HG03457 (cell line): ENCODE data around the gene BACH2.

Source experiments
- ATAC-seq: cut with Tn5 transposase; IDR thresholded peaks from one replicate; pipeline ENCODE4 v1.9.1; 2021; ENCODE audit warnings: moderate number of reproducible peaks; ENCODE audit not compliant: unreplicated experiment

The BACH2 gene

GRCh38 chr6:90241229-90241880 is 55.3 kb downstream of the BACH2 start:
- no peak for ATAC-seq

GRCh38 chr6:90238496-90239266 is 58.0 kb downstream of the BACH2 start:
- no peak for ATAC-seq

DNA sequence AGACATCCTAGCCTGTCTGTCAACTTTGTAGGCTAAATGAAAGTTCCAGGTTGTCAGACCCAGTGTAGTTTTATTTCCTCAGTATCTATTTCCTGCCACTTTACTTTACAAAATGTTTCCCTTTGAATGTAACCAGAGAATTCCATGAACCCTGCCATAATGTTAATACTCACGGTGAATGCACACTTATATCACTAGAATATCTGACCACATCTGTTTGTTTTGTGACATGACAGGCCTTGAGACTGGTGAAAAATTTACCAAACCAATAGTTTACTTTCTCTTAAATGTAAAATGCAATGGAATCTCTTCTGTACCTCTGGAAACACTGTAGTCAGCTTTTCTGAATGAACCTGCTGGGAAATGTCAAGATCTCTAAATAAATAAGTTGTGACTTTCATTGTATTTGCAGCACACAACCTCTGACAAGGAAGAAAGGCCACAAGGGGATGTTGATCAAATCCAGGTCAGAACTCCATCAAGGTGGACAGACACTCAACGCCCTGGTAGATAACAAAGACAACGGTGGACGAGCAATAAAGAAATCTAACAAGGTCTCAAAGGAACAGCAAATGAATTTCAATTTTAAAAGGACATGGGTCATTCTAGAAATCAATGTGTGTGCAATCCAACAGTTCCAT is 59.2 kb downstream of the BACH2 start:
- no peak for ATAC-seq

DNA sequence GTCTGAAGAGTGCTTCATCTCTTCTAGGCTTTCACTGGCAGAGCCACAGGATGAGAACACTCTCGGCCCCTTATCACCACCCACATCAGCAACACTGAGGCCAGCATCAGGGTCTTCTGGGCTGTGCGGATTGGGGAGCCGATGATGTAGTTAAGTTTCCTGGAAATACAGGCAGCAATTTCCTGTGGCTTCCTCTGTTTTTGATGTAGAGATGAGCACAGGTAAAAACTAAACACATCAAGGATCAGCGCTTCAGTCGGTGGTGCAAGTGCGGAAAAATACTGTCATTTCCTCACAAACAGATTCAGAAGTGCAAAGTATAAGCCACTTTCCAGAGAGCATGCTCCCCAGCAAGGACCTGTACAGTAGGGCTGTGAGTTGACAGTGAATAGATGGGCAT is 62.6 kb downstream of the BACH2 start:
- no peak for ATAC-seq

DNA sequence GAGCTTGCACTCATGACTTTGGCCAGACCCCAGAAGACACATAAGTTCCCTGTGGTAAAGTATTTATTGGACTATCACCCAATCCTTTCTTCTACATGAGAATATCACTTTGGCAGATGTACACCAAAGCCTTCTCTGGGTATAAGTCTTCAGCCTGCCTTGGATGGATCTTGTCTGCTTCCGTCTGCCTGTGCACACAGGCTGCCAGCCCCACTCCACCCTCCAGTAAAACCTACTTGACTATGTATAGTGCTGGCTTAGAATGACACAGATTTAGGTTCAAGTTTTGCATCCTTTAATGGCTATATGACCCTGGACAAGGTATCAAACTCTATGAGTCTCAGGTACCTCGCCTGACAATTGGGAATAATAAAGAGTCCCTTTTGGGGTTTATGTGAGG is 63.4 kb downstream of the BACH2 start:
- no peak for ATAC-seq

GRCh38 chr6:90231798-90232197 is 64.8 kb downstream of the BACH2 start:
- ATAC-seq: no peak

- no peak for ATAC-seq
Measured at GRCh38 chr6:90231308-90231707, 65.3 kb downstream of the BACH2 start.

- ATAC-seq: no peak
Measured at GRCh38 chr6:90230548-90231215, 66.0 kb downstream of the BACH2 start.

GRCh38 chr6:90229331-90230010 is 67.2 kb downstream of the BACH2 start:
- no peak for ATAC-seq

DNA sequence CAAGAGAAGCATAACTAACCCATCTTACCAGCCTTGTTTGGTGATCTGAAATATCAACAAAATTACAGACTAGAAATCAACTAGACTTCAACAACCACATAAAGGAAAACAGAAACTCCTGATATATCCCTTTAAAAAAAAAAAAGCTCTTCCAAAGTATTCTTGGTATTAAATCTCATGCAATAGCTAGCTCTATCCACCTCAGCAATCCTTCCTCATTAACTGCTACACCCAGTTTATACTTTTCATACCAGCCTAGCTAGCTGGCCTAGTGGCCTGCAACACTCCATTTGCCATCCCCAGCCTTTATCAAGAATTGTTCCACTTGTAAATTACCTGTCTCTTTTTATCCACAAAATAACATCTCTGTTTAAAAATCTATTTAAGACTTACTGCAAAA is 69.0 kb downstream of the BACH2 start:
- no peak for ATAC-seq

DNA sequence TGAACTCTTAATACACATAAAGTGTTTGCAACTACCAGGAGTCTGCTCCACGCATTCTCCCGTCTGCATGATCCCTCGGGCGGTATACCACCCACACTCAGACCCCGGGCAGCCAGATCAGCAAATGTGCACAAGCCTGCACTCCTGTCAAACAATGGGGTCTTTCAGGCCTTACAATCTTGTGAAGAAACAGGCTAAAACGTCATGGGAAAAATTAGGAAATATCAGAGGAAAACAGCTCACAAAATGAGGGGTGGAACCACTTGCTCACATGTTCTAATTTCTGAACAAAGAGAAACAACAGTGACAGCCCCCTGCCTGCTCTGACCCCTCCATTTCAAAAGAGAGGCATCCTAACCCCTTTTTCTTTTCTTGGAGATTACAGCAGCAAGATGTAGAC is 69.4 kb downstream of the BACH2 start:
- no peak for ATAC-seq

GRCh38 chr6:90226257-90226656 is 70.4 kb downstream of the BACH2 start:
- no peak for ATAC-seq

DNA sequence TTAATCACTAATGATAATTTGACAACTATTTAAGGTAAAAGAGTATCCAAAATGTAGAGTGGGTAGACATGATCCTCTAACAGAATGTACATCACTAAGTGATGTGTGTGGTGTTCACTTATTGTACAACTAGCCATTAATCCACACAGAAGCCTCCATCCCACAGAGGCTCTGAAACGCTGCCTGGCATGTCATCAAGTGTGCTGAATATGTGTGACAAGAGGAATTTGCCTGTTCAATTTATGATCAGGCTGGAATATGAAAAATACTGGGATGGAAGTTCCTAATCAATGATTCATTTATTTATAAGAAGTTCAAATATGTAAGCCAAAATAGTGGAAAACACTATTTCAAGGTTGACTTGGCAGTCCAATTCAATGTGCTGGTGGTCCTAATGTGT is 72.4 kb downstream of the BACH2 start:
- ATAC-seq: no peak

DNA sequence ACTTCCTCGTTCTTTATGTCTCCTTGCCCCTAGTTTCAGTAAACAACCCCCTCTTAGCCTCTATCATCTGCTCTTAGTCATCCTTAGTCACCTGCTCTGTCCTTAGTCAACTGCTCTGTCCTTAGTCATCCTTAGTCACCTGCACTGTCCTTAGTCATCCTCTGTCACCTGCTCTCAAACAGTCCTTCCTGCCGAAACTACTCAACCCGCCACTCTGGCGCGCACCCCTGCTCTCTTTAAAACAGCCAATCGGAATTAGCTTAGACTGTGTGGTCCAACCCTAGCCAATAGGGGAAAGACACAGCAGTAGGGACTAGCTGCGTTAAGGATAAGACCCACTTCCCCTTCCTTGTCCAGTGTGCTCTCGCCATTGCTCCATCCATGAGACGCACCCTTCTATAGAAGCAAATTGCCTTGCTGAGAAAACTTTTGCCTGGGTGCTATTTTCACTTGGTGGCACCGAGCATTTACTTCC is 73.9 kb downstream of the BACH2 start:
- ATAC-seq: no peak

DNA sequence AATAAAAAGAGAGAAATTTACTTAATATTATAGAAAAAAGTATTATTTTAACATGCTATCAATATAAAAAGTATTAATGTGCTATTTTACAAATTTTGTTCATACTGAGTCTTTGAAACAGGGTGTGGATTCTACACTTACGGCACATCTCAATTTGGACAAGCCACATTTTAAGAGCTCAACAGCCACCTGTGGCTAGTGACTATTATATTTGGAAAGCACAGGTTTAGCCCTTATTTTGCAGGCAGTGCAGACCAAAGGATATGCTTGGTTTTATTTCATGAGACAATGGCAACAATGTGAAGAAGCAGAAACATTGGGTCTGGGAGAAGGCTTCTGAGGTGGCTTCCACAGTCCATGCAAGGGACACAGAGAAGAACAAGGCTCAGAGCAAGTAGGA is 74.6 kb downstream of the BACH2 start:
- ATAC-seq: no peak

- ATAC-seq: no peak
Measured at GRCh38 chr6:90221403-90221802, 75.2 kb downstream of the BACH2 start.

DNA sequence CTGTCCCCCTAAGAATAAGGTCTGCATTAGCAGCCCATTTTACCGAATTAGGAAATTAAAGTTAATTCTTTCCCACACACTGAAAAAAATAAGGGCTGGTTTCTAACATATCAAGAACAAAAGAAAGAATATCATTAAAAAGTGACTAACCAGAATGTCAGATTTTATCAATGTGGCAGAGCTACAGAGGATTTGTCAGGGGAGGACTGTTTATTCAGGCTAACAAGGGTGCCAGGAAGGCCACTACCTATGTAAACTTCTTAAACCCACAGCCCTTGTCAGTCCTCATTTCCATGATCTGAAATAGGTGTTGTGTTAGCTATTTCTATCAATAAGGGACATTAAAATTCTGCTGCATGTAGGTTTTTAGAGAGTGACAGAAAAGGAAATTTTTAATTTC is 76.4 kb downstream of the BACH2 start:
- no peak for ATAC-seq

- ATAC-seq: no peak
Measured at GRCh38 chr6:90219209-90219985, 77.2 kb downstream of the BACH2 start.

DNA sequence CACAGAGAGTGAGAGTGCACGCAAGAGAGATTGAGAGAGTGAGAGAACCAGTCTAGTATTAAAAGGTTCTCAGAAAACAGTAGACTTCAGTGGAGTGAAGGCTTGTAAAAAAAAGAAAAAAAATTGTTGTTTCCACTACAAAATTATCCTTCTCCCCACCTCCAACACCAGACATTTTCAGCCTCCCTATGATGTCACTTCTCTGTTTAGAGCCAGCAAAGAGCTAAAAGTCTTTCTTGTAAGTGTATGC is 77.8 kb downstream of the BACH2 start:
- no peak for ATAC-seq

DNA sequence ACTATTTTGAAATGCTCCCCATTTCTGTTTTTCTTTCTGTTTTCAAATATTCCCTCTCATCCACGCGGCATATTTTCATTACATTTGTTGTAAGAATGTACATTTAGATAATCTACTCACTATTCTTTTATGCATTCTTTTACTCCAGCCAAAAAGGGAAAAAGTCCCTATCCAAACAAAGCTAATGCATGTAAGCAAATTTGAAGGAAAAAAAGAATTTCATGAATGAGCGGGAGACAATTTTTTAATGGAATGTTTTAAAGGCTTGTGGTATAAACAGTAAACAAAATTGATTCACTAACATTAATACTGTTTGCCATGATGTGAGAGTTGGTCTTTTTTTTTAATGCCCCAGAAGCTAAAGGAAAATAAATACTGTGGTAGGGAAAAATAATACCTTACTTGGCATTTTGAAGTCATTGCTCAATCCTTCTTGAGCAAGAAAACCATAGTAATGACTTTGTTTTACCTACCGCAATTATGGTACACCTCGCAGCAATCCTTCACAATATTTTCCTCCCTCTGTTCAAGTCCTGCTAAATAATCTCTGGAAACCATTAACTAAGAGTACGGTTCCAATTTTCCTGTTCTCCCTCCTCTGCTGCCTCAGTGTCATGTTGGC is 79.0 kb downstream of the BACH2 start:
- no peak for ATAC-seq
